HG03565 (cell line): Measurements from ENCODE around the gene EPHA8.

Experiments
- ATAC-seq: cut with Tn5 transposase; IDR thresholded peaks from one replicate; pipeline ENCODE4 v1.9.1; 2021; ENCODE audit warnings: mild to moderate bottlenecking, moderate library complexity; ENCODE audit not compliant: unreplicated experiment

The EPHA8 gene

GRCh38 chr1:22562584-22563583 lies at the start of gene EPHA8:
TSS of gene EPHA8 (plus strand) at chr1:22563489. CDS start at chr1:22563636, 147 bp downstream.
- ATAC-seq = no peak

DNA sequence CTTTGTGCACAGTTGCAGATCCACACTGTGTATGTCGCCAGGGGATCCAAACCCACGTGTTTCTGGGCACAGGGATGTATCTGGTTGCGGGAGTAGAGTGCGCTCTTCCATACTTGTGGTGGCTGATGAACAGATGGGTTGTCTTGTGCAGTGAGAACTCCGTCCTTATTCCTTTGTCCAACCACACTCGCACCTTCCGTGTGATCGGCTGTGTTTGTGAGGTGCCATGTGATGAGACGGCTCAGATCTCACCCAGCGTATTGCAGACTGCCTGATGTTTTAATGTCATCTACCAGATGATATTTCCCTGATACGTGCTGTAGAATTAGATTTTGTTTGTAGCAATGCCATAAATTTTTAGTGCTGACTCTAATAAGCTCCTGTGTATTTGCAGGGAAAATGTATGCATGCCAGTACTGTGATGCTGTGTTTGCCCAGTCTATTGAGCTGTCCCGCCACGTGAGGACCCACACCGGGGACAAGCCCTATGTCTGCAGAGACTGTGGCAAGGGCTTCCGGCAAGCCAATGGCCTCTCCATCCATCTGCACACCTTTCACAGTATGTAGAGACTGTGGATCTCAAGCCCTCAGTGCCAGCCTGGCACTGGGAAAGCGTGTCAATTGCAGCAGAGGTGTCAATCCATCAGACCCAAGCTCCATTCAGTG lies 46.2 kb upstream of the EPHA8 start:
- no peak for ATAC-seq

- no peak for ATAC-seq
Observed at GRCh38 chr1:22517956-22518355, 45.3 kb upstream of the EPHA8 start.

- ATAC-seq = no peak
Observed at GRCh38 chr1:22518379-22518778, 44.9 kb upstream of the EPHA8 start.

DNA sequence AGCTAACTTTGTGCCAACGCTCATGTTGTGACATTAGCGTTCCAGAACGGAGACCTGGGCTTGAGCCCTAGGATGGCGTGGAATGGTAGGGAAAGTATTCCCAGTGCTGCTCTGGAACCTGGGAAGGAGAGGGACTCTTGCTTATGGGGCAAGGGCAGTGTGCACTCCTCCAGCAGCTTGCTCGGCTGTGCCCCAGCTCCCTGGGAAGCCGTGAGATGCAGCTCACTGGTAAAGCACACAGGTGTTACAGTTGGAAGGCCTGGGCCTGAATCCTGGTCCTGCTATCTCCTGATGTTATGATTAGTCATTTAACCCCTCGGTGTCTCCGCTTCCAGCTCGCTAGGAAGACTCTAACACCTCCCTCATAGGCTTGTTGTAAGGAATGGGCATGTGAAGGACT lies 42.4 kb upstream of the EPHA8 start:
- no peak for ATAC-seq

- no peak for ATAC-seq
Observed at GRCh38 chr1:22521692-22522091, 41.6 kb upstream of the EPHA8 start.

GRCh38 chr1:22522221-22522743 lies 41.0 kb upstream of the EPHA8 start:
- no peak for ATAC-seq

GRCh38 chr1:22524481-22524880 lies 38.8 kb upstream of the EPHA8 start:
- ATAC-seq = no peak

DNA sequence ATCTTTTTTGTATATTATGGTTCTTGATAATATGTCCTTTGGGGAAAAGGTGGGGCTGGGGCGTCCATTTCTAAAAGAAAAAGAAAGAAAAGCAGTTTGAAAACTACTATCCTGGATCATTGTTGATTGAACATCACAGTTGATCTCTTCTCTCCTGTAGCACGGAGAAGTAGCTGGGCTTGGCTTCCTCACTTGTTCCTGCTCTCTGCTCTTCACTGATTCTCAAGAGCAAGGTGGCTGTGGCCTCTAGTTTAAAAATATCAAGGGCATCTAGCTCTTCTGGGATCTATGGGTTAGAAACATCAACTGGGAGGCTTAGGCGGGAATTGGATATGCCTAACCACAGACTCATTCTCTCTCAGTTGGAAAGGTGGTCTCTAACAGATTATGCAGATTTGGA lies 38.1 kb upstream of the EPHA8 start:
- ATAC-seq = no peak

- ATAC-seq = no peak
Observed at GRCh38 chr1:22525646-22526045, 37.6 kb upstream of the EPHA8 start.

DNA sequence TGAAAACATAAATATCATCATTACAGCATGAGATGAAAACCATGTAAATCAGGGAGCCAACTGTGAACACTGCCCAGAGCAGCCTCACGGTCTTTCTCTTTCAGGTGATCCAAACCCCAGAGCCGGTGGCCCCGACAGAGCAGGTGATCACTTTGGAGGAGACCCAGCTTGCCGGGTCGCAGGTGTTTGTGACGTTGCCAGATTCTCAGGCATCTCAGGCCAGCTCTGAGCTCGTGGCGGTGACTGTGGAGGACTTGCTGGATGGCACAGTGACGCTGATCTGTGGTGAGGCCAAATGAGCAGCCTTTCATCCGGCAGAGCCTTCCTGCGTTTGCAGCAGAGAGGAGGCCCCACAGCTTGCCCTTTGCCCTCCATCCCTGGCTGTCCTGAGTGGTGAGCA lies 37.2 kb upstream of the EPHA8 start:
- ATAC-seq = no peak

GRCh38 chr1:22526677-22527076 lies 36.6 kb upstream of the EPHA8 start:
- ATAC-seq = no peak

DNA sequence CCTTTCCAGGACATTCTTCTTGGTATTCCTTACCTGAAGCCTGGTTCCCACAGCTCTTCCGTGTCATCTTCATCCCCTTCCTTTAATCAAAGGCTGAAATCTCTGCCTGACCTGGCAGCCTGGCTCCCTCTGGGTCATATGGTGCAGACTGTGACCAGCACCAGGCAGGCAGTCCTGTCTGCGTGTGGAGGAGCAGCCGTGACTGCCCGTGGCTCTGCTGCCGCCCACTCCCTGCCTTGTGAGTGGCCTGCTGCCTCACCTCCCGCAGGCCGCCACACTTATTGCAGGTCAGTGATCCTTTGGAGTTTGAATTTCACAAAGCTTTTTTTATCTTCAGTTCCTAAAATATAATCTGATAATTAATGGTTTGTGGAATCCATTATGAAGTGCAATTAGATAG lies 36.2 kb upstream of the EPHA8 start:
- no peak for ATAC-seq

- ATAC-seq = no peak
Observed at GRCh38 chr1:22527555-22528296, 35.6 kb upstream of the EPHA8 start.

- ATAC-seq = no peak
Observed at GRCh38 chr1:22528451-22528850, 34.8 kb upstream of the EPHA8 start.

GRCh38 chr1:22529901-22530621 lies 33.2 kb upstream of the EPHA8 start:
- ATAC-seq = no peak

GRCh38 chr1:22530715-22531114 lies 32.6 kb upstream of the EPHA8 start:
- no peak for ATAC-seq

- no peak for ATAC-seq
Observed at GRCh38 chr1:22531251-22531650, 32.0 kb upstream of the EPHA8 start.

GRCh38 chr1:22533244-22533895 lies 29.9 kb upstream of the EPHA8 start:
- no peak for ATAC-seq

DNA sequence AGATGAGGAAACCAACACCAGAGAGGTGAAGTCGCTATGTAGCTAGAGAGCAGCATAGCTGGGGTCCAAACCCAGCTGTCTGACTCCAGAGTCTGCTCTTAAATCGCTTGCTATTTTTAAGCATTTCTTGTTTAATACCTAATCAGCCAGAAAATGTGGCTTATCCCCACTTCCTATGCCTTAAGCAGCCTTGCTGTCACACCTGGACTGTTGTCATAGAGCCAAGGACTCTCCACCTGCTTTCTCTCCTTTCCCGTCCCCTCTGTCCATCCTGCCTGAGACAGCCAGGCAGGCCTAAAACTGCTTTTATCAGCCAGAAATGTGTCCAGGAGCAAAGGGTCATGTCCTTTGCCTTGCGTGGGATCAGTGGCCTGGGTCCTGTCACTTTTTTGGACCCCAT lies 28.3 kb upstream of the EPHA8 start:
- ATAC-seq = no peak
